Activated CD8-positive, alpha-beta T cell treated with anti-CD3 and anti-CD28 coated beads for 36 hours (primary cell): Measurements from ENCODE around the gene NUDT14. TPM values are rescaled to one million over a fixed set of nuclear protein-coding genes. Genes with fewer than 3 reads are reported as not detected.

Experiments used
- ATAC-seq: fragments of 200-7000 bp; cut with Tn5 transposase; one replicate; pipeline ENCODE4 v1.10.0; 2021; ENCODE audit warnings: mild to moderate bottlenecking, moderate library complexity
- CTCF ChIA-PET: fragments of 350-600 bp; sonication (Branson Sonifier 250); formaldehyde crosslinking; loops from one replicate; lab custom pipeline; 2021; ENCODE audit warnings: antibody characterized with exemption; lab: Charles Lee
- POLR2A ChIA-PET: fragments of 350-600 bp; sonication (Branson Sonifier 250); formaldehyde crosslinking; loops from one replicate; lab custom pipeline; 2021; ENCODE audit warnings: antibody characterized with exemption; lab: Charles Lee
- DNase-seq: peaks from one replicate; pipeline ENCODE4 v3.0.0-alpha.2; 2020
- H3K27ac Mint-ChIP-seq: one replicate; pipeline ENCODE4 v1.8.0; 2021; ENCODE audit warnings: mild to moderate bottlenecking, mixed read lengths
- H3K27me3 Mint-ChIP-seq: one replicate; pipeline ENCODE4 v1.8.0; 2021; ENCODE audit warnings: mixed read lengths
- H3K36me3 Mint-ChIP-seq: one replicate; pipeline ENCODE4 v1.8.0; 2021; ENCODE audit warnings: low read depth, mixed read lengths
- H3K4me1 Mint-ChIP-seq: one replicate; pipeline ENCODE4 v1.8.0; 2021; ENCODE audit warnings: low read depth, mixed read lengths
- H3K4me3 Mint-ChIP-seq: one replicate; pipeline ENCODE4 v1.8.0; 2021; ENCODE audit warnings: mild to moderate bottlenecking, moderate library complexity, mixed read lengths
- H3K9me3 Mint-ChIP-seq: one replicate; pipeline ENCODE4 v1.8.0; 2021; ENCODE audit warnings: mixed read lengths
- intact Hi-C: fragments of 100-400 bp; cut with micrococcal nuclease; formaldehyde crosslinking; loops from one replicate; pipeline ENCODE4 v1.10.0; 2022
- total RNA-seq, 2 experiments: library from RNA; stranded (reverse); gene quantifications; one replicate each; pipeline ENCODE4 v1.2.3, GENCODE V29; 2021
- TF ChIP-seq, protein P1 (sequence below): fragments of 200-600 bp; IDR thresholded peaks from one replicate; pipeline ENCODE4 v1.8.0; 2022; ENCODE audit warnings: antibody characterized with exemption, mild to moderate bottlenecking

Gene NUDT14
- total RNA-seq, 2 experiments from 2014 or later = 9.3 to 9.7 TPM

DNA sequence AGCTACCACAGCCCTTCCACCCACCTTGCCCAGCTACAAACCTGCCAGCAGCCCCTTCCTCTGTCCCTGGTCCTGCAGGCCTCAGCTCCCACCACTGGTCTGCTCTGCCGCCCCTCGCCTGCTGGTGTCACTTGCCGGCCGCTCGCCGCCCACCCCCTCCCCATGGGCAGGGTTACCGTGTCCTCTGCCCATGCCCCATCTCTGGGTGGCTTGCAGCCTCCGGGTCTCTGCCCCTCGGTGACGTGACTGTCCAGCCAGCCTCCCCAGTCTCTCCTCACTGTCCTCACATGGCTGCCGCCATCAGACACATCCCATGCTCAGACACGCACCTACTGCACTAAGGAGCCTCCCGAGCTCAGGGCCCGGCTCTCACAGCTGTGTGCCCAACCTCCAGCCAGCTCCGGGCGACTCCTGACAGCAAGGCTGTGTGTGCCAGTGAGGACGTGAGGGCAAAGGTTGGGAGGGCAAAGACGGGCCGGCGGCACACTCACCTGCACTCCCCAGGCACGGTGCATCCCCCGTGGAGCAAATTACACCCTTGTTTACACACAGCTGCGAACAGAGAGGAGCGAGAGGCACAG, 26.0 kb downstream of the NUDT14 start:
- TF ChIP-seq, protein P1, sequence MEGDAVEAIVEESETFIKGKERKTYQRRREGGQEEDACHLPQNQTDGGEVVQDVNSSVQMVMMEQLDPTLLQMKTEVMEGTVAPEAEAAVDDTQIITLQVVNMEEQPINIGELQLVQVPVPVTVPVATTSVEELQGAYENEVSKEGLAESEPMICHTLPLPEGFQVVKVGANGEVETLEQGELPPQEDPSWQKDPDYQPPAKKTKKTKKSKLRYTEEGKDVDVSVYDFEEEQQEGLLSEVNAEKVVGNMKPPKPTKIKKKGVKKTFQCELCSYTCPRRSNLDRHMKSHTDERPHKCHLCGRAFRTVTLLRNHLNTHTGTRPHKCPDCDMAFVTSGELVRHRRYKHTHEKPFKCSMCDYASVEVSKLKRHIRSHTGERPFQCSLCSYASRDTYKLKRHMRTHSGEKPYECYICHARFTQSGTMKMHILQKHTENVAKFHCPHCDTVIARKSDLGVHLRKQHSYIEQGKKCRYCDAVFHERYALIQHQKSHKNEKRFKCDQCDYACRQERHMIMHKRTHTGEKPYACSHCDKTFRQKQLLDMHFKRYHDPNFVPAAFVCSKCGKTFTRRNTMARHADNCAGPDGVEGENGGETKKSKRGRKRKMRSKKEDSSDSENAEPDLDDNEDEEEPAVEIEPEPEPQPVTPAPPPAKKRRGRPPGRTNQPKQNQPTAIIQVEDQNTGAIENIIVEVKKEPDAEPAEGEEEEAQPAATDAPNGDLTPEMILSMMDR = no peak
- DNase-seq (no peak), ATAC-seq (no peak)
- Mint-ChIP-seq H3K27me3 (no peaks in the 10 kb centered on the region), H3K9me3 (no peaks in the 10 kb centered on the region), H3K4me1 (no peaks in the 10 kb centered on the region), H3K4me3 (no peak overlapping the region), H3K27ac (no peak overlapping the region), H3K36me3 (no peaks in the 10 kb centered on the region)
- ChIA-PET POLR2A (interaction anchor here (0.5 to 0.9 kb wide), 2 partner anchors 9 to 944 kb away, joined by 3 read pairs; no protein-coding TSS in a partner anchor), CTCF (no interaction called here)
- intact Hi-C loops = no loop called here

DNA sequence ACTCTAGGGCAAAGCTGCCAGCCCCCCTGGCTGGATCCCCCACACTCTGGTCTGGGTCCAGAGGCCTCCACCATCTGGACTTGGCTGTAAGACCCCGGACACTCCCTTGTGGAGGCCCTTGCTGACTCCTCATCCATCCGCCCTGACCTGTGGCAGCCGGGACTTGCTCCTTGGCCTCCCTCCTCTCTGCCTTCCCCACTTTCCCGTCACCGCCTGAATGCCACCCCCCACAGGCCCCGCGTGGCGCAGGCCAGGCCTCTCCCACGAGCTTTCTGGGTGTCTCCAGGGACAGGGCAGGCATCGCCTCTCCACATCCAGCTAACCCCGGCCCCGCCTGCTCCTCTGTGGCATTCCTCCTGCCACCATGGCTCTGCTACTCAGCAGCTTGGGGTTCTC, 26.6 kb downstream of the NUDT14 start:
- DNase-seq (no peak), ATAC-seq (no peak)
- intact Hi-C loops = no loop called here
- Mint-ChIP-seq H3K27me3 (no peaks in the 10 kb centered on the region), H3K4me1 (no peaks in the 10 kb centered on the region), H3K36me3 (no peaks in the 10 kb centered on the region), H3K27ac (no peak overlapping the region), H3K9me3 (no peaks in the 10 kb centered on the region), H3K4me3 (no peak overlapping the region)
- ChIA-PET CTCF (no interaction called here), POLR2A (interaction anchor here (0.5 to 0.9 kb wide), 2 partner anchors 9 to 943 kb away, joined by 3 read pairs; no protein-coding TSS in a partner anchor)
- TF ChIP-seq, protein P1 = no peak

DNA sequence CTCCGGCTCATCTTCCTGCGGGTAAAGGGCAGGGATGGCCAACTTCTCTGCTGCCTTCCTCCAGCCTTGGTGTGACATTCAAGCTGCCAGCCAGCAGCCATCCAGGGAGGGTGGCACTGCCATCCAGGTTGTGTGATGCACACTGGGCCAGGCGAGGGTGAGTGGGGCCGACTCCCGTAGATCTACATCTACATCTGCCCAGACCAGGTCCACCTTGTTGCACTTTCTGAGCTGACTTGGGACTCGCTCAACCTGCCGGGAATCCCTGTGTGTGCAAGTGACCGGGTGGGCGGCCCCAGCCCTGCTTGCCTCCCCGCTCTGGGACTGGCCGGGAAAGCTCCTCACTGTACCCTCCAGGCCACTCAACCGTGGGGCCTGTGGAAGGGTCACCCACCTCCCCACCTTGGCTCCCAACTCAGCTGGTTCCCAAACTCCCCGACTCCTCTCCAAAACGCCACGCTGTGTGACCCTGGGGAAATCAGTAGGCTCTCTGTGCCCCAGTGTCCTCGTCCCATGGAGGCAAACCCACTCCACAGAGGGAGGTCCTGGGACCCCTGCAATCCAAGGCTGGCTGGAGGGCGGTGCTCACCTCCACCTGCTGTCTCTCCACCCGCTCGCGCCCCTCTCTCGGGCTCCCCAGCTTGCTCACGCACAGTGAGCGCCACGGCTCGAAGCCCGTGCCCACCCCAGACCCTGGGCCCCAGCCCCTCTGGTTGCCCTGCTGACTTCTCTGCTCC, 27.2 kb downstream of the NUDT14 start:
- ChIA-PET POLR2A (interaction anchor here (0.9 to 1.0 kb wide), 2 partner anchors 10 to 11 kb away, joined by 3 read pairs; no protein-coding TSS in a partner anchor), CTCF (no interaction called here)
- no peaks in the 10 kb centered on the region for H3K27me3 Mint-ChIP-seq
- H3K9me3 Mint-ChIP-seq = no peaks in the 10 kb centered on the region
- H3K4me1 Mint-ChIP-seq = no peaks in the 10 kb centered on the region
- ATAC-seq (no peak), DNase-seq (no peak)
- intact Hi-C loops = no loop called here
- TF ChIP-seq, protein P1 = no peak
- H3K36me3 Mint-ChIP-seq = no peaks in the 10 kb centered on the region
- H3K4me3 Mint-ChIP-seq = no peak overlapping the region
- H3K27ac Mint-ChIP-seq = no peak overlapping the region

GRCh38 chr14:105153331-105153731, 27.8 kb downstream of the NUDT14 start:
- H3K36me3 Mint-ChIP-seq = no peaks in the 10 kb centered on the region
- TF ChIP-seq, protein P1 = no peak
- DNase-seq = no peak

DNA sequence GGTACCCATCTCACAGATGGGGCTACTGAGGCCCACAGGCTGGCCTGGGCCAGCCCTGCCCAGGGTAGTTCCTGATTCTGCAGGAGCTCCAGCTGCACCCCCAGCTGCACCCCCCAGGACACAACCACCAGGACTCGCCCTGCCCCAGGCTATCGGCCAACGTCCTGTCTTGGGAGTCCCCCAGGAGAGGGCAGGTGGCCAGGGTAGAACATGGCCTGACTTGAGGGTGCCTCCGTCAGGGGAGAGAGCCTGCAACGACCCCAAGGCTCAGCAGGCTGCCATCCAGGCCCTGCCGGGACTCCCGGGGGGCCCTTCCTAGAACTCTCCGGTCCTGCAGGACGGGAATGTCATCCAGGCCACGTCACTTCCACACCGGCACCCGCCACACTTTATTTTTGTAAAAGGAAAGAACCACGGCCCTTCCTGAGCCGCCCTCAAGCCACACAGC, 28.3 kb downstream of the NUDT14 start:
- Mint-ChIP-seq H3K4me1 (no peaks in the 10 kb centered on the region), H3K4me3 (no peak overlapping the region), H3K9me3 (no peaks in the 10 kb centered on the region), H3K27ac (no peak overlapping the region), H3K36me3 (no peaks in the 10 kb centered on the region), H3K27me3 (no peaks in the 10 kb centered on the region)
- intact Hi-C loops = no loop called here
- ChIA-PET POLR2A (interaction anchor here (1.0 kb wide), 1 partner anchor 12 kb away, joined by 3 read pairs; no protein-coding TSS in a partner anchor), CTCF (no interaction called here)
- no peak for DNase-seq
- TF ChIP-seq, protein P1 = no peak
- no peak for ATAC-seq

More at GRCh38 chr14:105153331-105153731, 27.8 kb downstream of the NUDT14 start:
- Mint-ChIP-seq H3K27ac (no peak overlapping the region), H3K4me1 (no peaks in the 10 kb centered on the region), H3K27me3 (no peaks in the 10 kb centered on the region), H3K9me3 (no peaks in the 10 kb centered on the region), H3K4me3 (no peak overlapping the region)
- peak; percentile 17 for ATAC-seq
- ChIA-PET CTCF (no interaction called here), POLR2A (interaction anchor here (1.0 kb wide), 1 partner anchor 11 kb away, joined by 3 read pairs; no protein-coding TSS in a partner anchor)
- intact Hi-C loops = no loop called here
